HepG2 (cell line): Measurements from ENCODE around the gene MTA2. TPM values are rescaled to one million over a fixed set of nuclear protein-coding genes. Genes with fewer than 3 reads are reported as not detected.

ENCODE experiments used
- DRAP1 ChIP-seq: IDR thresholded peaks from 2 replicates; pipeline ENCODE4 v1.6.1; 2016; ENCODE audit warnings: missing genetic modification reagents, missing compliant biosample characterization
- ELF1 ChIP-seq: sonication (generic); formaldehyde crosslinking; IDR thresholded peaks from 2 replicates; pipeline ENCODE4 v1.4.0; 2020; ENCODE audit warnings: missing genetic modification reagents
- KMT2A ChIP-seq: sonication (generic); formaldehyde crosslinking; IDR thresholded peaks from 2 replicates; pipeline ENCODE4 v1.4.0; 2020; ENCODE audit warnings: missing genetic modification reagents
- MAX ChIP-seq: IDR thresholded peaks from 2 replicates; pipeline ENCODE4 v1.6.1; 2012; ENCODE audit warnings: inconsistent platforms
- MBNL3 ChIP-seq: fragments of 250-450 bp; sonication (Bioruptor Pico); conservative IDR thresholded peaks from 2 replicates; pipeline ENCODE4 v1.8.0; 2022; ENCODE audit warnings: mild to moderate bottlenecking, inconsistent platforms
- MYC ChIP-seq: sonication (generic); formaldehyde crosslinking; IDR thresholded peaks from 2 replicates; pipeline ENCODE4 v1.9.0; 2021; ENCODE audit warnings: missing genetic modification reagents, borderline replicate concordance
- SIX4 ChIP-seq: sonication (generic); formaldehyde crosslinking; IDR thresholded peaks from 2 replicates; pipeline ENCODE4 v1.4.0; 2020; ENCODE audit warnings: missing genetic modification reagents
- SKI ChIP-seq: fragments of 450-650 bp; IDR thresholded peaks from one replicate; pipeline ENCODE4 v1.6.1; 2018; ENCODE audit warnings: mild to moderate bottlenecking; ENCODE audit not compliant: partially characterized antibody
- TEAD2 ChIP-seq: sonication (generic); formaldehyde crosslinking; IDR thresholded peaks from 2 replicates; pipeline ENCODE4 v1.9.0; 2021; ENCODE audit warnings: missing genetic modification reagents
- TEF ChIP-seq: sonication (generic); formaldehyde crosslinking; IDR thresholded peaks from 2 replicates; pipeline ENCODE4 v1.5.0; 2020; ENCODE audit warnings: missing genetic modification reagents
- USF2 ChIP-seq, 2 experiments: sonication (generic) in 1 of 2; formaldehyde crosslinking in 1 of 2; IDR thresholded peaks; 2 replicates each; pipeline versions ENCODE4 v1.5.1 to v1.6.1; 2011 to 2020; ENCODE audit warnings: borderline replicate concordance in 1 of 2, low read depth in 1 of 2, low read length in 1 of 2, mild to moderate bottlenecking in 1 of 2, missing genetic modification reagents in 1 of 2, moderate library complexity in 1 of 2
- ZBTB43 ChIP-seq: sonication (generic); formaldehyde crosslinking; conservative IDR thresholded peaks from 2 replicates; pipeline ENCODE4 v1.4.0; 2020; ENCODE audit warnings: missing genetic modification reagents
- ZBTB7B ChIP-seq: sonication (generic); formaldehyde crosslinking; IDR thresholded peaks from 2 replicates; pipeline ENCODE4 v1.4.0; 2020; ENCODE audit warnings: missing genetic modification reagents
- ZFP36L1 ChIP-seq: sonication (generic); formaldehyde crosslinking; IDR thresholded peaks from 2 replicates; pipeline ENCODE4 v1.8.0; 2022; ENCODE audit warnings: mild to moderate bottlenecking, missing genetic modification reagents, moderate library complexity
- ZFX ChIP-seq: sonication (generic); formaldehyde crosslinking; IDR thresholded peaks from 2 replicates; pipeline ENCODE4 v1.4.0; 2020; ENCODE audit warnings: mild to moderate bottlenecking, low read depth, missing genetic modification reagents, moderate library complexity
- ZNF17 ChIP-seq: sonication (generic); formaldehyde crosslinking; IDR thresholded peaks from 2 replicates; pipeline ENCODE4 v1.5.0; 2020; ENCODE audit warnings: mild to moderate bottlenecking, missing genetic modification reagents
- ZNF207 ChIP-seq: fragments of 450-650 bp; IDR thresholded peaks from 2 replicates; pipeline ENCODE4 v1.6.1; 2016; ENCODE audit warnings: antibody characterized with exemption, borderline replicate concordance
- ZNF282 ChIP-seq: fragments of 450-650 bp; IDR thresholded peaks from 2 replicates; pipeline ENCODE4 v1.6.1; 2018; ENCODE audit not compliant: partially characterized antibody
- ZNF350 ChIP-seq: sonication (generic); formaldehyde crosslinking; IDR thresholded peaks from 2 replicates; pipeline ENCODE4 v1.4.0; 2020; ENCODE audit warnings: mild to moderate bottlenecking, low read depth, missing genetic modification reagents, borderline replicate concordance
- ZNF501 ChIP-seq: sonication (generic); formaldehyde crosslinking; IDR thresholded peaks from 2 replicates; pipeline ENCODE4 v1.5.1; 2020; ENCODE audit warnings: mild to moderate bottlenecking, moderate library complexity, missing genetic modification reagents
- ZNF549 ChIP-seq: sonication (generic); formaldehyde crosslinking; IDR thresholded peaks from 2 replicates; pipeline ENCODE4 v1.5.0; 2020; ENCODE audit warnings: missing genetic modification reagents
- ZNF558 ChIP-seq: sonication (generic); formaldehyde crosslinking; IDR thresholded peaks from 2 replicates; pipeline ENCODE4 v1.9.0; 2022; ENCODE audit warnings: mild to moderate bottlenecking, missing genetic modification reagents, borderline replicate concordance
- ZNF564 ChIP-seq: sonication (generic); formaldehyde crosslinking; IDR thresholded peaks from 2 replicates; pipeline ENCODE4 v1.8.1; 2023; ENCODE audit warnings: mild to moderate bottlenecking, missing genetic modification reagents
- ZNF670 ChIP-seq: sonication (generic); formaldehyde crosslinking; IDR thresholded peaks from 2 replicates; pipeline ENCODE4 v1.8.0; 2022; ENCODE audit warnings: mild to moderate bottlenecking, missing genetic modification reagents, borderline replicate concordance
- ZNF784 ChIP-seq: sonication (generic); formaldehyde crosslinking; IDR thresholded peaks from 2 replicates; pipeline ENCODE4 v1.5.1; 2020; ENCODE audit warnings: missing genetic modification reagents, mild to moderate bottlenecking, borderline replicate concordance
- polyA plus RNA-seq, 8 experiments: library from polyadenylated mRNA; depleted of rRNA in 3 of 8; stranded (reverse) in 7 of 8; unstranded in 1 of 8; fragments of >200 nt; fragmentation: Illumina TruSeq in 4 of 8; extraction: Trizol in 4 of 8; gene quantifications; 2 replicates each; pipeline versions ENCODE4 v1.2.1 to v1.2.3, GENCODE V29; 2011 to 2016; ENCODE audit warnings: low read depth in 4 of 8, missing spikeins in 1 of 8, mixed read lengths in 1 of 8; ENCODE audit not compliant: insufficient read depth in 1 of 8
- total RNA-seq, 5 experiments: library from RNA; depleted of rRNA; stranded (reverse); fragments of >200 nt; fragmentation: Illumina TruSeq; extraction: Trizol; gene quantifications; 2 replicates each; pipeline ENCODE4 v1.2.3, GENCODE V29; 2016; ENCODE audit warnings: low read depth in 1 of 5

Gene MTA2
- total and polyA plus RNA-seq, 2 of the 13 experiments (the other 11 are each of a cell fraction or from before 2014, with no cell fraction given), result 14.0 to 70.0 TPM

- peak; percentile 66; the same call in 1 of the 2 replicates for TF ChIP-seq ZNF784 (CRISPR knock-in tag)
- TF ChIP-seq SKI, result peak; percentile 82
- no peak for TF ChIP-seq ZNF549 (CRISPR knock-in tag)
- TF ChIP-seq DRAP1, result peak; percentile 100
- TF ChIP-seq ZBTB43 (CRISPR knock-in tag), result 0 out of 2 replicates have a peak, but pooled peaks have one; percentile 16
- TF ChIP-seq ZNF670 (CRISPR knock-in tag), result peak; percentile 57; the same call in 1 of the 2 replicates
- TF ChIP-seq TEAD2 (CRISPR knock-in tag), result no peak
- peak; percentile 95 for TF ChIP-seq KMT2A (CRISPR knock-in tag)
- TF ChIP-seq USF2 (IDR thresholded peaks at IDR 0.05; ENCODE audit: low read depth, low read length), result no peak
- TF ChIP-seq USF2 (CRISPR knock-in tag; IDR thresholded peaks at IDR 0.05; ENCODE audit: borderline replicate concordance), result no peak; the same call in 1 of the 2 replicates
- no peak for TF ChIP-seq ZNF282
- no peak for TF ChIP-seq ZNF558 (CRISPR knock-in tag)
- peak; percentile 95 for TF ChIP-seq ZNF350
- 0 out of 2 replicates have a peak, but pooled peaks have one; percentile 60 for TF ChIP-seq TEF (CRISPR knock-in tag)
- TF ChIP-seq SIX4 (CRISPR knock-in tag), result peak; percentile 45; the same call in 1 of the 2 replicates
- TF ChIP-seq ZNF564 (CRISPR knock-in tag), result 0 out of 2 replicates have a peak, but pooled peaks have one; percentile 69
- peak; percentile 87 for TF ChIP-seq ZNF501 (CRISPR knock-in tag)
- TF ChIP-seq ZNF207, result no peak
- TF ChIP-seq ZNF17, result no peak
- TF ChIP-seq MAX, result peak; percentile 72
- peak; percentile 86 for TF ChIP-seq MYC (CRISPR knock-in tag)
- peak; percentile 90 for TF ChIP-seq ELF1 (CRISPR knock-in tag)
- no peak for TF ChIP-seq MBNL3
- TF ChIP-seq ZFX (CRISPR knock-in tag), result peak; percentile 55; the same call in 1 of the 2 replicates
- TF ChIP-seq ZBTB7B, result peak; percentile 69
- TF ChIP-seq ZFP36L1, result peak; percentile 62; the same call in 1 of the 2 replicates
These were observed 10.1 kb downstream of the MTA2 start, which contains the start of gene TUT1 (continued) for GRCh38 chr11:62591448-62592145.
